Left renal pelvis (tissue), 4 donors: ENCODE results near the gene PRAMEF18. TPM values are rescaled to one million over a fixed set of nuclear protein-coding genes. Genes with fewer than 3 reads are reported as not detected.
"Not testable (repeated sequence)": the region's sequence is repeated elsewhere in the genome, so short reads cannot be mapped to it uniquely, and the experiment has no call there.

Experiments
- DNase-seq, 4 donors: peaks; one replicate each; pipeline ENCODE4 v3.0.0-alpha.2; 2013; ENCODE audit warnings: low read depth in 4 of 4, low spot score in 3 of 4
- polyA plus RNA-seq, 4 donors: library from polyadenylated mRNA; unstranded; fragments of 120-200 nt; gene quantifications; one replicate each; pipeline ENCODE4 v1.2.1, GENCODE V29; 2013; ENCODE audit not compliant: insufficient read length in 4 of 4

Gene PRAMEF18
- polyA plus RNA-seq: not detected

GRCh38 chr1:13225675-13226204, at the start of gene PRAMEF18:
TSS of gene PRAMEF18 (minus strand) at chr1:13226154. CDS start at chr1:13226106, 48 bp downstream.
- DNase-seq: not testable (repeated sequence)

- not testable (repeated sequence) for DNase-seq
These were observed 39.2 kb upstream of the PRAMEF18 start for GRCh38 chr1:13265124-13265523.

GRCh38 chr1:13253898-13254297, 27.9 kb upstream of the PRAMEF18 start, which contains the start of gene PRAMEF5:
TSS of gene PRAMEF5 (plus strand) at chr1:13254198. CDS start at chr1:13259269, 5,071 bp downstream.
- DNase-seq: not testable (repeated sequence)

- DNase-seq: not testable (repeated sequence)
These were observed 21.2 kb upstream of the PRAMEF18 start for GRCh38 chr1:13247122-13247521.

GRCh38 chr1:13246554-13246871, 20.6 kb upstream of the PRAMEF18 start:
- DNase-seq: not testable (repeated sequence)

- not testable (repeated sequence) for DNase-seq
These were observed 20.0 kb upstream of the PRAMEF18 start for GRCh38 chr1:13245841-13246553.

- not testable (repeated sequence) for DNase-seq
These were observed 17.7 kb upstream of the PRAMEF18 start for GRCh38 chr1:13243536-13244263.

- not testable (repeated sequence) for DNase-seq
These were observed 13.7 kb upstream of the PRAMEF18 start for GRCh38 chr1:13239633-13240032.

- not testable (repeated sequence) for DNase-seq
These were observed 11.6 kb upstream of the PRAMEF18 start for GRCh38 chr1:13237572-13237971.

GRCh38 chr1:13234057-13234456, 8.1 kb upstream of the PRAMEF18 start:
- not testable (repeated sequence) for DNase-seq

GRCh38 chr1:13232056-13232455, 6.1 kb upstream of the PRAMEF18 start:
- not testable (repeated sequence) for DNase-seq

- DNase-seq: not testable (repeated sequence)
These were observed 5.3 kb upstream of the PRAMEF18 start for GRCh38 chr1:13231061-13231750.

- not testable (repeated sequence) for DNase-seq
These were observed 4.6 kb upstream of the PRAMEF18 start for GRCh38 chr1:13230601-13231000.

- DNase-seq: not testable (repeated sequence)
These were observed 4.1 kb upstream of the PRAMEF18 start for GRCh38 chr1:13230096-13230495.

GRCh38 chr1:13228343-13228781, 2.4 kb upstream of the PRAMEF18 start:
- no peak for DNase-seq

GRCh38 chr1:13227271-13228055, 1.5 kb upstream of the PRAMEF18 start:
- not testable (repeated sequence) for DNase-seq

- no peak for DNase-seq
These were observed 1.4 kb downstream of the PRAMEF18 start for GRCh38 chr1:13224480-13225060.

GRCh38 chr1:13222788-13223187, 3.2 kb downstream of the PRAMEF18 start:
- DNase-seq: not testable (repeated sequence)

- DNase-seq: not testable (repeated sequence)
These were observed 6.8 kb downstream of the PRAMEF18 start for GRCh38 chr1:13219203-13219602.

GRCh38 chr1:13216619-13217018, 9.3 kb downstream of the PRAMEF18 start:
- DNase-seq: not testable (repeated sequence)
